Panc1 (cell line): ENCODE measurements around the gene LRRC70. TPM values are rescaled to one million over a fixed set of nuclear protein-coding genes. Genes with fewer than 3 reads are reported as not detected.

ENCODE experiments used
- ATAC-seq: fragments of 200-7000 bp; cut with Tn5 transposase; 2 replicates; pipeline ENCODE4 v1.9.1; 2020; ENCODE audit warnings: mild to moderate bottlenecking, moderate library complexity
- BruUV-seq: library from RNA; stranded (reverse); fragments of 400-500 nt; replicated peaks from 2 replicates; lab custom pipeline; 2021; lab: Mats Ljungman, UMichigan
- CTCF ChIA-PET: fragments of 300-600 bp; sonication (Branson Sonifier 250); formaldehyde crosslinking; loops from one replicate; lab custom pipeline; 2022; ENCODE audit warnings: antibody characterized with exemption; lab: Charles Lee
- POLR2A ChIA-PET: fragments of 300-600 bp; sonication (Branson Sonifier 250); formaldehyde crosslinking; loops from one replicate; lab custom pipeline; 2022; ENCODE audit warnings: antibody characterized with exemption; lab: Charles Lee
- DNase-seq: peaks from one replicate; pipeline ENCODE4 v3.0.0-alpha.2; 2010; ENCODE audit warnings: low read depth, low spot score
- H3K27ac ChIP-seq: 2 replicates; pipeline ENCODE4 v1.5.1; 2011; ENCODE audit warnings: mild to moderate bottlenecking, low read length, inconsistent platforms
- H3K27me3 ChIP-seq: fragments of 200-500 bp; sonication (Bioruptor generic); 2 replicates; pipeline ENCODE4 v1.6.0; 2014; ENCODE audit warnings: low read length, inconsistent platforms; ENCODE audit not compliant: control insufficient read depth, insufficient read depth
- H3K36me3 ChIP-seq: fragments of 200-500 bp; sonication (Bioruptor generic); 2 replicates; pipeline ENCODE4 v1.5.1; 2014; ENCODE audit warnings: inconsistent platforms, mild to moderate bottlenecking, low read length, moderate library complexity; ENCODE audit not compliant: control insufficient read depth, insufficient read depth
- H3K4me1 ChIP-seq: 2 replicates; pipeline ENCODE4 v1.5.1; 2011; ENCODE audit warnings: inconsistent platforms, mild to moderate bottlenecking, low read length, moderate library complexity; ENCODE audit not compliant: control insufficient read depth, insufficient read depth
- H3K4me3 ChIP-seq, 2 experiments: 2 replicates each; pipeline ENCODE4 v1.5.1; 2011 to 2012; ENCODE audit warnings: low read depth in 2 of 2, low read length in 2 of 2, mild to moderate bottlenecking in 2 of 2, inconsistent platforms in 1 of 2, moderate library complexity in 1 of 2
- H3K9me3 ChIP-seq: fragments of 200-500 bp; sonication (Bioruptor generic); 2 replicates; pipeline ENCODE4 v1.5.1; 2014; ENCODE audit warnings: low read depth, mild to moderate bottlenecking, inconsistent platforms, low read length, moderate library complexity; ENCODE audit not compliant: control insufficient read depth, insufficient read depth
- POLR2AphosphoS5 ChIP-seq: IDR thresholded peaks from 2 replicates; pipeline ENCODE4 v1.6.1; 2012; ENCODE audit warnings: mild to moderate bottlenecking, low read depth, low read length, moderate library complexity
- REST ChIP-seq, 2 experiments: IDR thresholded peaks; 2 replicates each; pipeline ENCODE4 v1.6.1; 2011 to 2012; ENCODE audit warnings: low read depth in 2 of 2, control low read depth in 1 of 2, low read length in 1 of 2, mild to moderate bottlenecking in 1 of 2, moderate library complexity in 1 of 2; ENCODE audit not compliant: insufficient read depth in 1 of 2
- SIN3A ChIP-seq: IDR thresholded peaks from 2 replicates; pipeline ENCODE4 v1.6.1; 2012; ENCODE audit warnings: low read depth, mild to moderate bottlenecking, low read length, moderate library complexity, borderline replicate concordance; ENCODE audit not compliant: insufficient read depth
- TCF7L2 ChIP-seq: IDR thresholded peaks from 2 replicates; pipeline ENCODE4 v1.6.1; 2011; ENCODE audit warnings: mild to moderate bottlenecking, low read depth, low read length, inconsistent platforms
- in situ Hi-C: cut with HindIII; loops from 2 replicates; pipeline ENCODE4 v1.10.0; 2016; ENCODE audit warnings: low sequenced_read_pairs, low pct_unique_long_range_greater_than_20kb
- intact Hi-C: fragments of 100-400 bp; cut with micrococcal nuclease; formaldehyde crosslinking; loops from one replicate; pipeline ENCODE4 v1.10.0; 2022; ENCODE audit not compliant: unreplicated experiment
- total RNA-seq: library from RNA; stranded (reverse); gene quantifications from one replicate; pipeline ENCODE4 v1.2.1, GENCODE V29; 2021; ENCODE audit not compliant: unreplicated experiment
- TF ChIP-seq, protein P1 (sequence below): fragments of 450-650 bp; IDR thresholded peaks from 2 replicates; pipeline ENCODE4 v1.5.1; 2017; ENCODE audit warnings: mild to moderate bottlenecking

The LRRC70 gene
- total RNA-seq, 1 experiment from 2014 or later, result 0.13 TPM

DNA sequence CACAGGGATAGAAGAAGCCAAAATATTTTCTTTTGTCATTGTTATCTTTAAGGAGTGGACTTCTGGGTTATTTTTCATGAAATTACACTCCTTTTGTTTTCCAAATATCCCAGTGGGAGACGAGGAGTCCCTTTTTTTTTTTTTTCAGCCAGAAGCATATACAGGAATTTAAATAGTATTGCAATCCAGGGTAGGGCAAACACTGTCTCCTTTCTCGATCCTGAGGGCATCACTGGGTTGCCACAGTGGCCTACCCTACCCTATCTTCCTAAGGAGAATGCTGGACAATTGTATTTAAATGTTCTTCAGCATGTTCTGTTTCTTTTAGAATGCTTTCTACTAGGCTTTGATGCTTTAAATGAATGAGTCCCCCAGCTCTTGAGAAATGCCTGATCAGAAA is 47.9 kb downstream of the LRRC70 start:
- BruUV-seq, result no TSS peak
- ChIA-PET POLR2A (interaction anchor here (0.5 kb wide), 1 partner anchor 1468 kb away, joined by 3 read pairs; no protein-coding TSS in a partner anchor), CTCF (no interaction called here)

DNA sequence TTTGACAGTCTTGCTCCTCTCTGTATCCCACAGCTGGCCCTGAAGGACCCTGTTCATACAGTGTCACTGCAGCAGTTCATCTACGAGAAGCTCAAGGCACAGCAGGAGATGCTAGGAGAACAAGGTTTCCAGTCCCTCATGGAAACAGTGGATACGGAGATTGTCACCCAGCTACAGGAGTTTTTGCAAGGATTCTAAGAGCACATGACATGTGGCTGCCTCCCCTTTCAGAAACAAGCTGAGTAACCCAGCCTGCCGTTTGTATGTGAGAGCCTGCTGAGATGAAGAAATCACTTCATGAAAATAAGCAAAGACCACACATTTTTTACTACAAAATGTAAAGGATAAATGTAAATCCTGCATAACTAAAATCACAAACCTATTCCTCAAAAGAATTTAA is 48.5 kb downstream of the LRRC70 start:
- no peak overlapping the region for H3K27ac ChIP-seq
- H3K4me3 ChIP-seq, result no peak overlapping the region
- H3K9me3 ChIP-seq, result no peaks in the 10 kb centered on the region
- H3K4me1 ChIP-seq, result no peaks in the 10 kb centered on the region
- CTCF ChIA-PET, result no interaction called here
- no TSS peak for BruUV-seq
- intact Hi-C loops, result no loop called here
- no peak for TF ChIP-seq SIN3A
- no peak for TF ChIP-seq TCF7L2
- no peak for TF ChIP-seq POLR2AphosphoS5
- TF ChIP-seq, protein P1, sequence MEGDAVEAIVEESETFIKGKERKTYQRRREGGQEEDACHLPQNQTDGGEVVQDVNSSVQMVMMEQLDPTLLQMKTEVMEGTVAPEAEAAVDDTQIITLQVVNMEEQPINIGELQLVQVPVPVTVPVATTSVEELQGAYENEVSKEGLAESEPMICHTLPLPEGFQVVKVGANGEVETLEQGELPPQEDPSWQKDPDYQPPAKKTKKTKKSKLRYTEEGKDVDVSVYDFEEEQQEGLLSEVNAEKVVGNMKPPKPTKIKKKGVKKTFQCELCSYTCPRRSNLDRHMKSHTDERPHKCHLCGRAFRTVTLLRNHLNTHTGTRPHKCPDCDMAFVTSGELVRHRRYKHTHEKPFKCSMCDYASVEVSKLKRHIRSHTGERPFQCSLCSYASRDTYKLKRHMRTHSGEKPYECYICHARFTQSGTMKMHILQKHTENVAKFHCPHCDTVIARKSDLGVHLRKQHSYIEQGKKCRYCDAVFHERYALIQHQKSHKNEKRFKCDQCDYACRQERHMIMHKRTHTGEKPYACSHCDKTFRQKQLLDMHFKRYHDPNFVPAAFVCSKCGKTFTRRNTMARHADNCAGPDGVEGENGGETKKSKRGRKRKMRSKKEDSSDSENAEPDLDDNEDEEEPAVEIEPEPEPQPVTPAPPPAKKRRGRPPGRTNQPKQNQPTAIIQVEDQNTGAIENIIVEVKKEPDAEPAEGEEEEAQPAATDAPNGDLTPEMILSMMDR, result no peak
- no peak for TF ChIP-seq REST (IDR thresholded peaks at IDR 0.05; ENCODE audit: insufficient read depth in 1 of 2, low read depth in 2 of 2, low read length in 1 of 2)
- no peak for DNase-seq
- POLR2A ChIA-PET, result interaction anchor here (0.5 kb wide), 1 partner anchor 1468 kb away, joined by 3 read pairs; no protein-coding TSS in a partner anchor
- H3K36me3 ChIP-seq, result peaks cover 2% of the 10 kb centered on the region; the same call in 1 of the 2 replicates
- in situ Hi-C loops, result no loop called here
- H3K27me3 ChIP-seq, result no peaks in the 10 kb centered on the region
- no peak for ATAC-seq

More for the DNA sequence above, 47.9 kb downstream of the LRRC70 start:
- Histone ChIP-seq H3K9me3 (no peaks in the 10 kb centered on the region), H3K4me3 (no peak overlapping the region), H3K4me1 (no peaks in the 10 kb centered on the region), H3K27me3 (no peaks in the 10 kb centered on the region), H3K36me3 (peaks cover 2% of the 10 kb centered on the region; the same call in 1 of the 2 replicates), H3K27ac (no peak overlapping the region)
- no peak for DNase-seq
- no peak for ATAC-seq
- TF ChIP-seq TCF7L2, result no peak
- TF ChIP-seq REST (IDR thresholded peaks at IDR 0.05; ENCODE audit: insufficient read depth in 1 of 2, low read depth in 2 of 2, low read length in 1 of 2), result no peak
- no peak for TF ChIP-seq SIN3A
- intact Hi-C loops (no loop called here), in situ Hi-C loops (no loop called here)
